Measurements from ENCODE around the gene AKAP6. TPM values are rescaled to one million over a fixed set of nuclear protein-coding genes. Genes with fewer than 3 reads are reported as not detected.

AKAP6 gene
- total RNA-seq, 1 experiment from 2014 or later: 1.1 TPM

DNA sequence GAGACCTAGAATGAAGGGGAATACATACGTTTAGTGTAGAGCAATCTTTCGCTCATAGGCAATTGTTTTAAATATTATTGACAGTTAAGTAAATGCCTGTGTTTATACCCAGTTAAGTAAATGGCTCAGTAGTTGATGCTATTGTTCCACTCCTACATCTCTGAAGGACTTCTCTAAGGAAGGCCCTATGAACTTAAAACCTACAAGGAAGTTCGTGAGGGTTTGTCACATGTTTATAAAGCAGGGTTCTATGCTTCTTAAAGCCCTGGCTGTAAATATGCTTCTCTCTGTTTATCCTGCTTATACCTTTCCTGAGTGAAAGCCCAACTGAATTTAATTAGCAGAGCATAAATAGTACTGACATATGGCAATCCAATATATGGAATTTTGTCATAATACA lies 327.5 kb downstream of the AKAP6 start:
- H2BK15ac ChIP-seq (ENCODE audit: low read depth, low read length): no peak overlapping the region
- WGBS (ENCODE audit: extremely low coverage, insufficient read length, low lambda C conversion rate): no CpG with 5 or more reads among the region's 3 CpGs
- no peak overlapping the region for H2BK5ac ChIP-seq (ENCODE audit: insufficient read length, low read length)
- H3K36me3 Mint-ChIP-seq (ENCODE audit: insufficient read depth in 1 of 3, low read depth in 3 of 3): no peaks in the 10 kb centered on the region
- no peak overlapping the region for H3K27ac ChIP-seq (ENCODE audit: insufficient read length, low read depth, low read length)
- H3K27me3 ChIP-seq (ENCODE audit: insufficient read depth, low read length): no peaks in the 10 kb centered on the region
- no peak for DNase-seq
- H3K23me2 ChIP-seq (ENCODE audit: insufficient read length, low read depth, low read length, poor library complexity, severe bottlenecking): no peaks in the 10 kb centered on the region
- no peak overlapping the region for H3K4ac ChIP-seq (ENCODE audit: low read depth, low read length)
- H3T11ph ChIP-seq (ENCODE audit: low read length): no peak overlapping the region
- TF ChIP-seq, protein P1, sequence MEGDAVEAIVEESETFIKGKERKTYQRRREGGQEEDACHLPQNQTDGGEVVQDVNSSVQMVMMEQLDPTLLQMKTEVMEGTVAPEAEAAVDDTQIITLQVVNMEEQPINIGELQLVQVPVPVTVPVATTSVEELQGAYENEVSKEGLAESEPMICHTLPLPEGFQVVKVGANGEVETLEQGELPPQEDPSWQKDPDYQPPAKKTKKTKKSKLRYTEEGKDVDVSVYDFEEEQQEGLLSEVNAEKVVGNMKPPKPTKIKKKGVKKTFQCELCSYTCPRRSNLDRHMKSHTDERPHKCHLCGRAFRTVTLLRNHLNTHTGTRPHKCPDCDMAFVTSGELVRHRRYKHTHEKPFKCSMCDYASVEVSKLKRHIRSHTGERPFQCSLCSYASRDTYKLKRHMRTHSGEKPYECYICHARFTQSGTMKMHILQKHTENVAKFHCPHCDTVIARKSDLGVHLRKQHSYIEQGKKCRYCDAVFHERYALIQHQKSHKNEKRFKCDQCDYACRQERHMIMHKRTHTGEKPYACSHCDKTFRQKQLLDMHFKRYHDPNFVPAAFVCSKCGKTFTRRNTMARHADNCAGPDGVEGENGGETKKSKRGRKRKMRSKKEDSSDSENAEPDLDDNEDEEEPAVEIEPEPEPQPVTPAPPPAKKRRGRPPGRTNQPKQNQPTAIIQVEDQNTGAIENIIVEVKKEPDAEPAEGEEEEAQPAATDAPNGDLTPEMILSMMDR (conservative IDR thresholded peaks at IDR 0.05): no peak
- no peak overlapping the region for H2BK120ac ChIP-seq (ENCODE audit: low read depth, low read length, poor library complexity, severe bottlenecking)
- no peak overlapping the region for H4K91ac ChIP-seq (ENCODE audit: insufficient read length, low read depth, low read length)
- H4K20me1 ChIP-seq (ENCODE audit: control insufficient read depth, insufficient read depth, insufficient read length): no peaks in the 10 kb centered on the region
- peaks cover 0 to 2% of the 10 kb centered on the region in 2 experiments; a peak in 1 of 4 replicates for H3K4me1 Mint-ChIP-seq
- no peaks in the 10 kb centered on the region for H3K9me3 ChIP-seq (ENCODE audit: control insufficient read depth, low read depth, low read length)
- H3K9me3 Mint-ChIP-seq: no peaks in the 10 kb centered on the region
- H3K14ac ChIP-seq (ENCODE audit: insufficient read depth, low read length): no peak overlapping the region
- H3K79me1 ChIP-seq (ENCODE audit: insufficient read depth, low read depth, low read length, poor library complexity, severe bottlenecking): no peaks in the 10 kb centered on the region
- H2AFZ ChIP-seq (ENCODE audit: low read length): no peak overlapping the region
- H3K4me2 ChIP-seq (ENCODE audit: insufficient read depth, insufficient read length, low read length): no peak overlapping the region
- H3K4me3 Mint-ChIP-seq: no peak overlapping the region
- H4K5ac ChIP-seq (ENCODE audit: insufficient read length, low read depth, low read length): no peak overlapping the region
- H3K4me1 ChIP-seq (ENCODE audit: insufficient read depth, low read length): no peaks in the 10 kb centered on the region; the same call in 1 of the 2 replicates
- no peaks in the 10 kb centered on the region for H3K79me2 ChIP-seq (ENCODE audit: insufficient read depth, low read length)
- H3K27me3 Mint-ChIP-seq (ENCODE audit: low read depth): no peaks in the 10 kb centered on the region
- H2AK5ac ChIP-seq (ENCODE audit: insufficient read length, low read length): no peak overlapping the region
- H4K8ac ChIP-seq (replicated peaks; ENCODE audit: insufficient read length, low read depth, low read length): no peak overlapping the region
- no peak overlapping the region for H3K18ac ChIP-seq (ENCODE audit: insufficient read length, low read depth, low read length)
- no peak overlapping the region for H3K23ac ChIP-seq (ENCODE audit: insufficient read length, low read depth, low read length)
- no peak overlapping the region for H3K56ac ChIP-seq (ENCODE audit: insufficient read length, low read depth, low read length)
- no peak overlapping the region for H3K9ac ChIP-seq (ENCODE audit: extremely low read depth, insufficient read length, low read length)
- H3K27ac Mint-ChIP-seq: 0 out of 7 replicates have a peak overlapping the region, but pooled peaks of 1 of the 3 experiments have one; percentile 49
- H2BK12ac ChIP-seq (ENCODE audit: insufficient read length, low read depth, low read length): no peak overlapping the region
- no peak overlapping the region for H2BK20ac ChIP-seq (ENCODE audit: low read depth, low read length, poor library complexity, severe bottlenecking)

Data from H9 (cell line).